Hepatocyte (in vitro differentiated cells): ENCODE data around the gene PPP2R2C.

Experiments used
- EZH2 ChIP-seq: fragments of 200-600 bp; sonication (generic); IDR thresholded peaks from 2 replicates; pipeline ENCODE4 v1.6.1; 2016; ENCODE audit warnings: antibody characterized with exemption, mild to moderate bottlenecking, borderline replicate concordance
- EZH2phosphoT487 ChIP-seq: fragments of 200-600 bp; sonication (generic); IDR thresholded peaks from one replicate; pipeline ENCODE4 v1.6.1; 2018; ENCODE audit warnings: antibody characterized with exemption, mild to moderate bottlenecking, low read depth, moderate library complexity; ENCODE audit not compliant: unreplicated experiment, severe bottlenecking
- TF ChIP-seq, protein P1 (sequence below): fragments of 200-600 bp; sonication (generic); IDR thresholded peaks from 2 replicates; pipeline ENCODE4 v1.5.1; 2016; ENCODE audit warnings: antibody characterized with exemption, mild to moderate bottlenecking; ENCODE audit not compliant: poor library complexity

DNA sequence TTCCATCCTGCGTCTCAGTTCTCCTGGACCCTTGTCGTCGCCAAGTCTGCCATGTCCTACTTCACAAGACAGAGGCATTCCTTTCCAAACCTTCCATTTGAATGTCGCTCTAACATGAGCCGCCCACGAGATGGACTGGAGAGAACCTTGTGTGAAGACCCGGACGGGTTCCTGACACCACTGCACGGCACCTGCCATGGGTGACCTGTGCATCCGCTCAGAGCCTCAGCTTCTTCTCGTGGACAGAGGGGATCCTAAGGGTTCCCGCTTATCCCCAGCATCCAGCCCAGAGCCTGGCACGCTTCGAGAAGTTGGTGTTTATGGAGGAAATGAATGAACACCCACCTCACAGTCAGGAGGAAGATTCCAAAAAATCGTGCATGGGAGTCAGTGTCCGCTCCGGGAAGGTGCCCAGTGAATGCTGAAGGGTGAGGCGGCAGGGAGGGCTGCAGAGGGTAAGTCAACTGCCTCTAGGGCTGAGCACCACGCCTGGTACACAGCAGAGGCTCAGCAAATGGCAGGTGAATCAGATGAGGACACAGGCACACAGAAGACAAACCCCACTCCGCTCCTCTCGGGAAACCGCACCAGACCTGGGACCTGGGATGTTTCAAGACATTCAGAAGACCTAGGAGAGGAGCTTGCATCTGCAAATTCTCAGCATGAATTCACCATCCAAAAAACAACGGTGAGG lies 150.2 kb downstream of the PPP2R2C start:
- TF ChIP-seq, protein P1, sequence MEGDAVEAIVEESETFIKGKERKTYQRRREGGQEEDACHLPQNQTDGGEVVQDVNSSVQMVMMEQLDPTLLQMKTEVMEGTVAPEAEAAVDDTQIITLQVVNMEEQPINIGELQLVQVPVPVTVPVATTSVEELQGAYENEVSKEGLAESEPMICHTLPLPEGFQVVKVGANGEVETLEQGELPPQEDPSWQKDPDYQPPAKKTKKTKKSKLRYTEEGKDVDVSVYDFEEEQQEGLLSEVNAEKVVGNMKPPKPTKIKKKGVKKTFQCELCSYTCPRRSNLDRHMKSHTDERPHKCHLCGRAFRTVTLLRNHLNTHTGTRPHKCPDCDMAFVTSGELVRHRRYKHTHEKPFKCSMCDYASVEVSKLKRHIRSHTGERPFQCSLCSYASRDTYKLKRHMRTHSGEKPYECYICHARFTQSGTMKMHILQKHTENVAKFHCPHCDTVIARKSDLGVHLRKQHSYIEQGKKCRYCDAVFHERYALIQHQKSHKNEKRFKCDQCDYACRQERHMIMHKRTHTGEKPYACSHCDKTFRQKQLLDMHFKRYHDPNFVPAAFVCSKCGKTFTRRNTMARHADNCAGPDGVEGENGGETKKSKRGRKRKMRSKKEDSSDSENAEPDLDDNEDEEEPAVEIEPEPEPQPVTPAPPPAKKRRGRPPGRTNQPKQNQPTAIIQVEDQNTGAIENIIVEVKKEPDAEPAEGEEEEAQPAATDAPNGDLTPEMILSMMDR, result no peak
- no peak for TF ChIP-seq EZH2
- TF ChIP-seq EZH2phosphoT487, result no peak
